H9 (cell line): ENCODE data around the gene ASIC3. TPM values are rescaled to one million over a fixed set of nuclear protein-coding genes. Genes with fewer than 3 reads are reported as not detected.

Experiments
- DNase-seq: peaks from one replicate; pipeline ENCODE4 v3.0.0-alpha.2; 2017
- H2AFZ ChIP-seq: one replicate; pipeline ENCODE4 v1.6.1; 2013; ENCODE audit warnings: mild to moderate bottlenecking, low read length, control low read depth, moderate library complexity
- H2AK5ac ChIP-seq: 2 replicates; pipeline ENCODE4 v1.6.1; 2013; ENCODE audit warnings: low read length, control low read depth, mixed read lengths; ENCODE audit not compliant: insufficient read length
- H2BK120ac ChIP-seq: one replicate; pipeline ENCODE4 v1.6.1; 2013; ENCODE audit warnings: low read depth, mild to moderate bottlenecking, low read length, control low read depth, inconsistent platforms; ENCODE audit not compliant: poor library complexity, severe bottlenecking
- H2BK12ac ChIP-seq: 2 replicates; pipeline ENCODE4 v1.6.1; 2013; ENCODE audit warnings: low read length, control low read depth, mixed read lengths, low read depth; ENCODE audit not compliant: insufficient read length
- H2BK15ac ChIP-seq: 2 replicates; pipeline ENCODE4 v1.6.1; 2013; ENCODE audit warnings: low read depth, low read length, control low read depth
- H2BK20ac ChIP-seq: one replicate; pipeline ENCODE4 v1.6.1; 2013; ENCODE audit warnings: low read depth, mild to moderate bottlenecking, low read length, control low read depth, inconsistent platforms; ENCODE audit not compliant: poor library complexity, severe bottlenecking
- H2BK5ac ChIP-seq: 2 replicates; pipeline ENCODE4 v1.6.1; 2013; ENCODE audit warnings: low read length, control low read depth, mixed read lengths; ENCODE audit not compliant: insufficient read length
- H3K14ac ChIP-seq: 2 replicates; pipeline ENCODE4 v1.6.1; 2013; ENCODE audit warnings: low read length, control low read depth; ENCODE audit not compliant: insufficient read depth
- H3K18ac ChIP-seq: 2 replicates; pipeline ENCODE4 v1.6.1; 2013; ENCODE audit warnings: low read depth, mild to moderate bottlenecking, mixed read lengths, low read length, control low read depth; ENCODE audit not compliant: insufficient read length
- H3K23ac ChIP-seq: 2 replicates; pipeline ENCODE4 v1.6.1; 2013; ENCODE audit warnings: low read length, control low read depth, mixed read lengths, low read depth; ENCODE audit not compliant: insufficient read length
- H3K23me2 ChIP-seq: 2 replicates; pipeline ENCODE4 v1.6.1; 2013; ENCODE audit warnings: low read depth, mild to moderate bottlenecking, mixed read lengths, low read length, control low read depth; ENCODE audit not compliant: insufficient read length, poor library complexity, severe bottlenecking
- H3K27ac ChIP-seq: 2 replicates; pipeline ENCODE4 v1.5.1; 2013; ENCODE audit warnings: low read length, control low read depth, mixed read lengths, low read depth; ENCODE audit not compliant: insufficient read length
- H3K27me3 ChIP-seq: 2 replicates; pipeline ENCODE4 v1.6.1; 2013; ENCODE audit warnings: low read length, control low read depth, inconsistent platforms; ENCODE audit not compliant: insufficient read depth
- H3K4ac ChIP-seq: 2 replicates; pipeline ENCODE4 v1.6.1; 2013; ENCODE audit warnings: low read depth, mild to moderate bottlenecking, control low read depth, inconsistent platforms, low read length, moderate library complexity
- H3K4me1 ChIP-seq: 2 replicates; pipeline ENCODE4 v1.6.1; 2013; ENCODE audit warnings: low read length, control low read depth, inconsistent platforms; ENCODE audit not compliant: insufficient read depth
- H3K4me2 ChIP-seq: 2 replicates; pipeline ENCODE4 v1.6.1; 2013; ENCODE audit warnings: low read length, control low read depth, mixed read lengths; ENCODE audit not compliant: insufficient read length, insufficient read depth
- H3K56ac ChIP-seq: 2 replicates; pipeline ENCODE4 v1.6.1; 2013; ENCODE audit warnings: low read depth, mild to moderate bottlenecking, mixed read lengths, low read length, control low read depth; ENCODE audit not compliant: insufficient read length
- H3K79me1 ChIP-seq: 2 replicates; pipeline ENCODE4 v1.6.1; 2013; ENCODE audit warnings: low read depth, mild to moderate bottlenecking, moderate library complexity, low read length, control low read depth, inconsistent platforms; ENCODE audit not compliant: insufficient read depth, poor library complexity, severe bottlenecking
- H3K79me2 ChIP-seq: 2 replicates; pipeline ENCODE4 v1.6.1; 2013; ENCODE audit warnings: low read length, control low read depth, inconsistent platforms; ENCODE audit not compliant: insufficient read depth
- H3K9ac ChIP-seq: 2 replicates; pipeline ENCODE4 v1.6.1; 2013; ENCODE audit warnings: low read length, control low read depth, mixed read lengths; ENCODE audit not compliant: insufficient read length; ENCODE audit errors: extremely low read depth
- H3K9me3 ChIP-seq: one replicate; pipeline ENCODE4 v1.6.1; 2013; ENCODE audit warnings: low read depth, low read length, inconsistent platforms; ENCODE audit not compliant: control insufficient read depth
- H3T11ph ChIP-seq: one replicate; pipeline ENCODE4 v1.6.1; 2013; ENCODE audit warnings: mild to moderate bottlenecking, low read length, control low read depth, inconsistent platforms
- H4K20me1 ChIP-seq: one replicate; pipeline ENCODE4 v1.6.1; 2013; ENCODE audit not compliant: control insufficient read depth, insufficient read length, insufficient read depth
- H4K5ac ChIP-seq: 2 replicates; pipeline ENCODE4 v1.6.1; 2013; ENCODE audit warnings: low read depth, mild to moderate bottlenecking, mixed read lengths, low read length, control low read depth; ENCODE audit not compliant: insufficient read length
- H4K8ac ChIP-seq: replicated peaks from 2 replicates; pipeline ENCODE4 v1.6.1; 2013; ENCODE audit warnings: low read length, control low read depth, mixed read lengths, low read depth; ENCODE audit not compliant: insufficient read length
- H4K91ac ChIP-seq: 2 replicates; pipeline ENCODE4 v1.6.1; 2013; ENCODE audit warnings: low read depth, mild to moderate bottlenecking, moderate library complexity, mixed read lengths, low read length, control low read depth; ENCODE audit not compliant: insufficient read length
- H3K27ac Mint-ChIP-seq, 3 experiments: 2 replicates in 2 of 3; 3 replicates in 1 of 3; pipeline ENCODE4 v1.8.0; 2020 to 2021; ENCODE audit warnings: mixed read lengths in 3 of 3, mild to moderate bottlenecking in 1 of 3, moderate library complexity in 1 of 3
- H3K27me3 Mint-ChIP-seq: 2 replicates; pipeline ENCODE4 v1.8.0; 2021; ENCODE audit warnings: low read depth, mild to moderate bottlenecking, moderate library complexity, mixed read lengths
- H3K36me3 Mint-ChIP-seq, 3 experiments: 2 replicates in 2 of 3; 3 replicates in 1 of 3; pipeline ENCODE4 v1.8.0; 2020 to 2021; ENCODE audit warnings: low read depth in 3 of 3, mixed read lengths in 3 of 3; ENCODE audit not compliant: insufficient read depth in 1 of 3
- H3K4me1 Mint-ChIP-seq, 2 experiments: 2 replicates each; pipeline ENCODE4 v1.8.0; 2020; ENCODE audit warnings: mixed read lengths in 2 of 2
- H3K4me3 Mint-ChIP-seq, 2 experiments: 2 replicates in 1 of 2; 3 replicates in 1 of 2; pipeline ENCODE4 v1.8.0; 2020 to 2021; ENCODE audit warnings: mild to moderate bottlenecking in 2 of 2, mixed read lengths in 2 of 2, moderate library complexity in 1 of 2
- H3K9me3 Mint-ChIP-seq, 2 experiments: 2 replicates in 1 of 2; 3 replicates in 1 of 2; pipeline ENCODE4 v1.8.0; 2020; ENCODE audit warnings: mild to moderate bottlenecking in 2 of 2, mixed read lengths in 2 of 2, moderate library complexity in 1 of 2
- WGBS: extraction: QIAGEN DNeasy Blood & Tissue Kit; methylation state at CpG from one replicate; pipeline ENCODE4 v1.1.7; 2013; ENCODE audit warnings: missing lambda C conversion rate, low lambda C conversion rate, mixed read lengths; ENCODE audit not compliant: insufficient read length; ENCODE audit errors: extremely low coverage; 5-methylcytosine and 5-hydroxymethylcytosine counted together
- total RNA-seq: library from RNA; stranded (reverse); gene quantifications from 2 replicates; pipeline ENCODE4 v1.2.1, GENCODE V29; 2021
- TF ChIP-seq, protein P1 (sequence below): fragments of 200-600 bp; sonication (generic); conservative IDR thresholded peaks from 3 replicates; pipeline ENCODE4 v1.8.0; 2021; ENCODE audit warnings: antibody characterized with exemption, mild to moderate bottlenecking

ASIC3 gene
- total RNA-seq, 1 experiment from 2014 or later = 1.7 TPM

DNA sequence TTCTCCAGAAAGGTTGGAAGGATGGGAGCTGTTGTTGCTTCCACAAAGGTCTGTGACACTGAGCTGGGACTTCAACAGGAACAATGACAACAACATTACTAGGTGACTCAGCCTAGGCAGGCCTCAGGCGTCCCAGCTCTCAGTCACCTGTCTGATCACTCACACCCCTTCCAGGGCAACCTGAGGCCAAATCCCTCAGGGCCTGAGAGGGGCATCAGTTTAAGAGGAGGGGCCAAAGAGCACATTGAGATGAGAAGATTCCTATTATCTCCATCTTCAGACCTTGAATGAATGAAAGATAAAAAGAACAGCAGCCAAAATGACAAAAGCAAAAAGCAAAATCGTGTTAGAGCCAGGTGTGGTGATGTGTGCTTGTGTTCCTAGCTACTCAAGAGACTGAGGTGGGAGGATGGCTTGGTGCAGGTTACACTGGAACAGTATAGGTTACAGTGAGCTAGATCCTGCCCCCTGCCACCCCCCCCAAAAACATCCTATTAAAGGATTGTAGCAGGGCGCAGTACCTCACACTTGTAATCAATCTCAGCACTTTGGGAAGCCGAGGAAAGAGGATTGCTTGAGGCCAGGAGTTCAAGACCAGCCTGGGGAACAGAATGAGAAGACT, 23.8 kb upstream of the ASIC3 start, which contains the start of gene ATG9B:
ATG9B (minus strand) TSS at position 60 of the 622 bp plus-strand sequence. CDS start 71 bp downstream, outside the sequence.
- no peak for DNase-seq
- no peak within 1 kb of the TSS for H3K56ac ChIP-seq
- peaks cover 35 to 54% of the 10 kb centered on the region in 2 experiments for H3K4me1 Mint-ChIP-seq
- H4K20me1 ChIP-seq = no peaks in the 10 kb centered on the region
- H3K27me3 Mint-ChIP-seq = peaks cover 55% of the 10 kb centered on the region
- H3K14ac ChIP-seq = no peak within 1 kb of the TSS; the same call in 1 of the 2 replicates
- H3K27ac ChIP-seq = no peak within 1 kb of the TSS
- H2BK5ac ChIP-seq = no peak within 1 kb of the TSS
- no peak within 1 kb of the TSS for H2BK15ac ChIP-seq
- whole genome bisulfite sequencing = no CpG with 5 or more reads among the region's 4 CpGs
- H4K8ac ChIP-seq = no peak within 1 kb of the TSS
- H3K4me3 Mint-ChIP-seq = no peak within 1 kb of the TSS
- no peak within 1 kb of the TSS for H3K4me2 ChIP-seq
- H3K23me2 ChIP-seq = peaks cover 6% of the 10 kb centered on the region
- no peak within 1 kb of the TSS for H3K18ac ChIP-seq
- no peak within 1 kb of the TSS for H3T11ph ChIP-seq
- H3K9ac ChIP-seq = no peak within 1 kb of the TSS
- H3K27me3 ChIP-seq = no peaks in the 10 kb centered on the region; the same call in 1 of the 2 replicates
- no peak within 1 kb of the TSS for H2BK20ac ChIP-seq
- TF ChIP-seq, protein P1, sequence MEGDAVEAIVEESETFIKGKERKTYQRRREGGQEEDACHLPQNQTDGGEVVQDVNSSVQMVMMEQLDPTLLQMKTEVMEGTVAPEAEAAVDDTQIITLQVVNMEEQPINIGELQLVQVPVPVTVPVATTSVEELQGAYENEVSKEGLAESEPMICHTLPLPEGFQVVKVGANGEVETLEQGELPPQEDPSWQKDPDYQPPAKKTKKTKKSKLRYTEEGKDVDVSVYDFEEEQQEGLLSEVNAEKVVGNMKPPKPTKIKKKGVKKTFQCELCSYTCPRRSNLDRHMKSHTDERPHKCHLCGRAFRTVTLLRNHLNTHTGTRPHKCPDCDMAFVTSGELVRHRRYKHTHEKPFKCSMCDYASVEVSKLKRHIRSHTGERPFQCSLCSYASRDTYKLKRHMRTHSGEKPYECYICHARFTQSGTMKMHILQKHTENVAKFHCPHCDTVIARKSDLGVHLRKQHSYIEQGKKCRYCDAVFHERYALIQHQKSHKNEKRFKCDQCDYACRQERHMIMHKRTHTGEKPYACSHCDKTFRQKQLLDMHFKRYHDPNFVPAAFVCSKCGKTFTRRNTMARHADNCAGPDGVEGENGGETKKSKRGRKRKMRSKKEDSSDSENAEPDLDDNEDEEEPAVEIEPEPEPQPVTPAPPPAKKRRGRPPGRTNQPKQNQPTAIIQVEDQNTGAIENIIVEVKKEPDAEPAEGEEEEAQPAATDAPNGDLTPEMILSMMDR = no peak
- H2AK5ac ChIP-seq = no peak within 1 kb of the TSS
- H2BK12ac ChIP-seq = no peak within 1 kb of the TSS
- no peaks in the 10 kb centered on the region; a peak in 2 of 7 replicates for H3K36me3 Mint-ChIP-seq
- H2AFZ ChIP-seq = no peak within 1 kb of the TSS
- H3K79me1 ChIP-seq = no peaks in the 10 kb centered on the region
- no peak within 1 kb of the TSS for H3K27ac Mint-ChIP-seq
- no peak within 1 kb of the TSS for H3K4ac ChIP-seq
- peaks cover 8% of the 10 kb centered on the region for H3K4me1 ChIP-seq
- no peaks in the 10 kb centered on the region for H3K79me2 ChIP-seq
- no peak within 1 kb of the TSS for H4K5ac ChIP-seq
- H2BK120ac ChIP-seq = no peak within 1 kb of the TSS
- H4K91ac ChIP-seq = no peak within 1 kb of the TSS
- H3K9me3 Mint-ChIP-seq = peaks cover 0 to 2% of the 10 kb centered on the region in 2 experiments; a peak in 2 of 5 replicates
- no peaks in the 10 kb centered on the region for H3K9me3 ChIP-seq
- H3K23ac ChIP-seq = no peak within 1 kb of the TSS
